ENCODE data around the gene PPBP. TPM values are rescaled to one million over a fixed set of nuclear protein-coding genes. Genes with fewer than 3 reads are reported as not detected.
A peak's percentile ranks its signal among the peaks of the same experiment; 100 is the strongest.

The PPBP gene
- total and polyA plus RNA-seq, 9 of the 15 experiments (the other 6 are each of a cell fraction or from before 2014, with no cell fraction given) = 0.17 to 0.55 (median 0.29) TPM; not detected in 4

DNA sequence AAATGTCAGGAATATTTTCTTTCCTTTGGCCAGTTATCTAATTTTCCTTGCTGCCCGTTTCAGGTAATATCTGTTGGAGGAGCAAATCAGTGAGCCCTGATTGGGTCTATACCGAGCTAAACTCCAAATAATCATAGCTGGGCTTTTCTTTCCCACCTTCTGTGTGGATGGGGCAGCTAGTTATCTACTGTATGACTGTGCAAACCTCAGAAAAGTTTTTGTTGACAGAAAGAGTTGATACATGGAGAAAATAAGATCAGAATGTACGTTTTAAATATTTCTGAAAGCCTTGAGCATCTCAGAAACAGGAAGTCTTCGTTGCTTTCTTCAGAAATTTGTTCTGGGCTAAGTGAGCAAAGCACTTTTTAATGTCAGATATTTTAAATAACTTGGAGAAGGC, 16.7 kb upstream of the PPBP start:
- no peaks in the 10 kb centered on the region for H3K27me3 ChIP-seq (ENCODE audit: control insufficient read depth in 2 of 2, insufficient read depth in 2 of 2, low read length in 2 of 2)
- no peak overlapping the region for H3K4me3 ChIP-seq
- no TSS peak for BruUV-seq (replicated peaks)
- no peaks in the 10 kb centered on the region for H4K20me1 ChIP-seq (replicated peaks; ENCODE audit: control insufficient read depth, insufficient read depth, low read length)
- ATAC-seq (peak; percentile 64), FAIRE-seq (no peak), DNase-seq (ENCODE audit: extremely low read depth in 1 of 4, low spot score in 3 of 4) (no peak)
- no peaks in the 10 kb centered on the region for H3K9me3 ChIP-seq (replicated peaks; ENCODE audit: control insufficient read depth, insufficient read depth, low read depth, low read length)
- in situ Hi-C loops (cut with MboI) = no loop called here
- H2AFZ ChIP-seq (ENCODE audit: low read depth, low read length) = peak overlapping the region; percentile 46; the same call in 1 of the 2 replicates
- ChIA-PET POLR2A (no interaction called here), CTCF (ENCODE audit: low intra/inter-chr PET ratio) (no interaction called here)
- intact Hi-C loops (cut with micrococcal nuclease) = no loop called here
- no peak overlapping the region for H3K9ac ChIP-seq (ENCODE audit: insufficient read depth in 1 of 2, low read depth in 2 of 2, low read length in 2 of 2)
- H3K4me2 ChIP-seq (ENCODE audit: insufficient read depth, low read length) = no peak overlapping the region
- H3K79me2 ChIP-seq (ENCODE audit: control insufficient read depth, insufficient read depth, low read length) = no peaks in the 10 kb centered on the region
- H3K36me3 ChIP-seq (ENCODE audit: control insufficient read depth, insufficient read depth, low read length) = no peaks in the 10 kb centered on the region
- H3K27ac ChIP-seq (ENCODE audit: extremely low read depth, low read depth, low read length) = no peak overlapping the region
- H3K4me1 ChIP-seq (replicated peaks in 1 of 2; ENCODE audit: control insufficient read depth in 2 of 2, insufficient read depth in 2 of 2, low read length in 2 of 2) = peaks cover 3 to 15% of the 10 kb centered on the region in 2 experiments; a peak in 2 of 5 replicates
- no peaks in the 10 kb centered on the region for H3K9me1 ChIP-seq (ENCODE audit: control insufficient read depth, insufficient read depth, low read length)
- 7% methylated on average over 4 of the region's 4 CpGs for WGBS (ENCODE audit: insufficient coverage, low coverage, missing lambda C conversion rate)
- TF ChIP-seq DNMT1 (IDR thresholded peaks at IDR 0.05) = no peak
- TF ChIP-seq, protein P1, sequence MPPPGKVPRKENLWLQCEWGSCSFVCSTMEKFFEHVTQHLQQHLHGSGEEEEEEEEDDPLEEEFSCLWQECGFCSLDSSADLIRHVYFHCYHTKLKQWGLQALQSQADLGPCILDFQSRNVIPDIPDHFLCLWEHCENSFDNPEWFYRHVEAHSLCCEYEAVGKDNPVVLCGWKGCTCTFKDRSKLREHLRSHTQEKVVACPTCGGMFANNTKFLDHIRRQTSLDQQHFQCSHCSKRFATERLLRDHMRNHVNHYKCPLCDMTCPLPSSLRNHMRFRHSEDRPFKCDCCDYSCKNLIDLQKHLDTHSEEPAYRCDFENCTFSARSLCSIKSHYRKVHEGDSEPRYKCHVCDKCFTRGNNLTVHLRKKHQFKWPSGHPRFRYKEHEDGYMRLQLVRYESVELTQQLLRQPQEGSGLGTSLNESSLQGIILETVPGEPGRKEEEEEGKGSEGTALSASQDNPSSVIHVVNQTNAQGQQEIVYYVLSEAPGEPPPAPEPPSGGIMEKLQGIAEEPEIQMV (tag; conservative IDR thresholded peaks at IDR 0.05; ENCODE audit: low read depth) = no peak
- TF ChIP-seq, protein P2, sequence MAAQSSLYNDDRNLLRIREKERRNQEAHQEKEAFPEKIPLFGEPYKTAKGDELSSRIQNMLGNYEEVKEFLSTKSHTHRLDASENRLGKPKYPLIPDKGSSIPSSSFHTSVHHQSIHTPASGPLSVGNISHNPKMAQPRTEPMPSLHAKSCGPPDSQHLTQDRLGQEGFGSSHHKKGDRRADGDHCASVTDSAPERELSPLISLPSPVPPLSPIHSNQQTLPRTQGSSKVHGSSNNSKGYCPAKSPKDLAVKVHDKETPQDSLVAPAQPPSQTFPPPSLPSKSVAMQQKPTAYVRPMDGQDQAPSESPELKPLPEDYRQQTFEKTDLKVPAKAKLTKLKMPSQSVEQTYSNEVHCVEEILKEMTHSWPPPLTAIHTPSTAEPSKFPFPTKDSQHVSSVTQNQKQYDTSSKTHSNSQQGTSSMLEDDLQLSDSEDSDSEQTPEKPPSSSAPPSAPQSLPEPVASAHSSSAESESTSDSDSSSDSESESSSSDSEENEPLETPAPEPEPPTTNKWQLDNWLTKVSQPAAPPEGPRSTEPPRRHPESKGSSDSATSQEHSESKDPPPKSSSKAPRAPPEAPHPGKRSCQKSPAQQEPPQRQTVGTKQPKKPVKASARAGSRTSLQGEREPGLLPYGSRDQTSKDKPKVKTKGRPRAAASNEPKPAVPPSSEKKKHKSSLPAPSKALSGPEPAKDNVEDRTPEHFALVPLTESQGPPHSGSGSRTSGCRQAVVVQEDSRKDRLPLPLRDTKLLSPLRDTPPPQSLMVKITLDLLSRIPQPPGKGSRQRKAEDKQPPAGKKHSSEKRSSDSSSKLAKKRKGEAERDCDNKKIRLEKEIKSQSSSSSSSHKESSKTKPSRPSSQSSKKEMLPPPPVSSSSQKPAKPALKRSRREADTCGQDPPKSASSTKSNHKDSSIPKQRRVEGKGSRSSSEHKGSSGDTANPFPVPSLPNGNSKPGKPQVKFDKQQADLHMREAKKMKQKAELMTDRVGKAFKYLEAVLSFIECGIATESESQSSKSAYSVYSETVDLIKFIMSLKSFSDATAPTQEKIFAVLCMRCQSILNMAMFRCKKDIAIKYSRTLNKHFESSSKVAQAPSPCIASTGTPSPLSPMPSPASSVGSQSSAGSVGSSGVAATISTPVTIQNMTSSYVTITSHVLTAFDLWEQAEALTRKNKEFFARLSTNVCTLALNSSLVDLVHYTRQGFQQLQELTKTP (IDR thresholded peaks at IDR 0.05; ENCODE audit: low read depth in 1 of 2, partially characterized antibody in 2 of 2) = no peak
- TF ChIP-seq ZNF583 (CRISPR knock-in tag; IDR thresholded peaks at IDR 0.05) = no peak
- peak; percentile 67 for TF ChIP-seq SPI1 (IDR thresholded peaks at IDR 0.05; ENCODE audit: borderline replicate concordance, low read depth, low read length)
- no peak for TF ChIP-seq ATF1 (CRISPR knock-in tag; IDR thresholded peaks at IDR 0.05)
- TF ChIP-seq ATF1 (tag; IDR thresholded peaks at IDR 0.05) = no peak
- no peak for TF ChIP-seq ZNF707 (CRISPR knock-in tag; conservative IDR thresholded peaks at IDR 0.05)
- no peak for TF ChIP-seq ZNF12 (CRISPR knock-in tag; IDR thresholded peaks at IDR 0.05)
- no peak for TF ChIP-seq HNRNPUL1 (IDR thresholded peaks at IDR 0.05; ENCODE audit: low read length)
- no peak for TF ChIP-seq ZNF408 (CRISPR knock-in tag; IDR thresholded peaks at IDR 0.05; ENCODE audit: low read depth)
- TF ChIP-seq NFE2 (IDR thresholded peaks at IDR 0.05; ENCODE audit: low read depth) = peak; percentile 35; the same call in 1 of the 2 replicates

All from K562 (cell line).